Urinary bladder (tissue), 4 donors: ENCODE results near the gene DTX1. TPM values are rescaled to one million over a fixed set of nuclear protein-coding genes. Genes with fewer than 3 reads are reported as not detected.
"Not testable (repeated sequence)": the region's sequence is repeated elsewhere in the genome, so short reads cannot be mapped to it uniquely, and the experiment has no call there.

Experiments
- DNase-seq: peaks from one replicate; pipeline ENCODE4 v3.0.0-alpha.2; 2015; ENCODE audit errors: extremely low spot score
- H3K27ac ChIP-seq: one replicate; pipeline ENCODE4 v1.5.1; 2013; ENCODE audit warnings: low read depth, mild to moderate bottlenecking, moderate library complexity
- H3K36me3 ChIP-seq: one replicate; pipeline ENCODE4 v1.6.1; 2013; ENCODE audit warnings: mild to moderate bottlenecking, moderate library complexity; ENCODE audit not compliant: insufficient read depth
- H3K4me1 ChIP-seq: one replicate; pipeline ENCODE4 v1.6.1; 2013; ENCODE audit warnings: mild to moderate bottlenecking, moderate library complexity; ENCODE audit not compliant: insufficient read depth
- H3K4me3 ChIP-seq: one replicate; pipeline ENCODE4 v1.5.1; 2013; ENCODE audit warnings: low read depth, low read length
- WGBS: extraction: QIAGEN DNeasy Blood & Tissue Kit; methylation state at CpG from one replicate; pipeline ENCODE4 v1.1.7; 2013; 5-methylcytosine and 5-hydroxymethylcytosine counted together
- polyA plus RNA-seq: library from polyadenylated mRNA; stranded (reverse); fragments of 200-250 nt; gene quantifications from one replicate; pipeline ENCODE4 v1.2.3, GENCODE V29; 2013
- total RNA-seq: library from RNA; depleted of rRNA; stranded (reverse); fragments of >200 nt; gene quantifications from one replicate; pipeline ENCODE4 v1.2.3, GENCODE V29; 2014
- donor health status: healthy with polysubstance abuse.
- donor health status: healthy.

DTX1 gene
- total and polyA plus RNA-seq, 2 donors = 1.5 to 3.3 TPM

DNA sequence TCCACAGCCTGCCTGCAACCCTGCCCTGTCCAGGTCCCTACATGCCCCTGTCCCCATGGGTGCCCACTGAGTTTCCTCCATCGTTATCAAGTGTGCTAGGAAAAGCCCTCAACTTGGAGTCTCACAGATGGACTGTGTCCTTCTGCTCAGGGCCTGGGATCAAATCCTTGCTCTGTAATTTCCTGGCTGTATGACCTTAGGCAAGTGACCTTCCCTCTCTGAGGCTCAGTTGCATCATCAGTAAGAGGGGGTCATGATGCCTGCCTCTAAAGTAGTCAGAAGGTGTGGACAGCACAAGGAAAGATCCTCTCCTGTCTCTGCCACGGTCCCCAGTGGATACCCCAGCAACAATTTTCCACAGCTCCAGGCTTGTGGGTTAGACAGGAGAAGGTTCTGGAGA lies 56.9 kb downstream of the DTX1 start:
- Histone ChIP-seq H3K4me3 (no peak overlapping the region), H3K27ac (no peak overlapping the region), H3K4me1 (no peaks in the 10 kb centered on the region), H3K36me3 (no peaks in the 10 kb centered on the region)
- WGBS = 74% methylated on average over 2 of the region's 2 CpGs
- no peak for DNase-seq

DNA sequence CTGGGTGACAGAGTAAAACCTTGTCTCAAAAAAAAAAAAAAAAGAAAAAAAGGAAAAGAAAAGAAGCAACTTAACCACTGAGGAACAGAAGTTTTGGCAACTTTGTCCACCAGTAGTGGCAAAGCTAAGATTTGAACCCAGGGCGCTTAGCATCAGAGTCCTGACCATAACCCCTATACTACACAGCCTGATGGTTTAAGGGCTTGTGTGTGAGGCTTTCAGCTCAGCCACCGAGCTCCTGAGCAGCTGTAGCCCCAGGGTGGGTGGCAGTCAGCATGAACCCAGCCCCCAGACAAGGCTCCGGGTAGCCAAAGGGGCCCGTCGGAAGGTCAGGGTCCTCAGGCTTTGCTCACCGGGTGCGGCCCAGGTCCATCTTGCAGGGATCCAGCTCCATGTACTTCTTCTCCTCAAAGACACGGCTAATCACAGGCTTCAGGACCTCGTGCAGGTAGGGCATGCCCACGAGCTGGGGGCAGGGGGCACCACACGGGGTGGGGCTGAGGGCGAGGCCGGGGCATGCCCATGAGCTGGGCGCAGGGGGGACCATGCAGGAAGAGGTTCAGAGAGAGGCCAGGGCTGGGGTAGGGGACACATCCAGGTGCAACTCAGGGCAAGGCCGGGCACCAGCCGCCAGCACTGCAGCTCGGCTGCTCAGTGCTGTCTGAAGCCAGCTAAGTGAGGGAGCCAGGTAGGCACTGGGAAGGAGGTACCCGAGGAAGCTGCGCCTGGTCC lies 58.1 kb downstream of the DTX1 start:
- H3K27ac ChIP-seq = no peak overlapping the region
- no peaks in the 10 kb centered on the region for H3K4me1 ChIP-seq
- H3K4me3 ChIP-seq = no peak overlapping the region
- DNase-seq = no peak
- 84% methylated on average over 19 of the region's 19 CpGs for WGBS
- H3K36me3 ChIP-seq = no peaks in the 10 kb centered on the region

DNA sequence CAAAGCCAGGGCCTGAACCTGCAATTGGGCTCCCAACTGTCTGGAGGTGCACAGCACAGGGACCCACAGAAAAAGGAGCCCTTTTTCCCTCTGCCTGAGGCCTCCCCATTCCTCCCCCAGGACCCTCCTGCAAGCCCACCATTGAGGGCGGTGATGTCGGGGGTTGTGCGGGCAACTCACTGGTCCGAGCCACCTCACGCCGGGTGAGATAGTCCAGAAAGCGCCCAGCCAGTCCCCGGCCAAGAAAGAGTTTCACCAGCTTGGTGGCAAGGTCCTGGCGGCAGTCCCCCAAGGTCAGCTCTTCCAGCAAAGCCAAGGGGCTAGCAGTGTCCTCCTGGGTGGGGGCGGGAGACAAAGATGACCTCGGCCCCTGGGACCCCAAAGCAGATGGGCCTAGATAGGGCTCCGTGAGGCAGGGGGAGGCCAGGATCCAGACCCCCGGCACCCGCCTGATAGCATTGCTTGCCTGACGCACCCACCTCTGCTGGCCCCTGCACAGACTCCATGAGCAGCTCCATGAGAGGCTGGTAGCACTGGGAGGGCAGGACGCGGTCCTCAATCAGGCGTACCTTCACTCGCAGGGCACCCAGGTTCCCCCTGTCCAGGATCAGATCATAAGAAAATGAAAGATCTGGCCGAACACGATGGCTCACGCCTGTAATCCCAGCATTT lies 59.1 kb downstream of the DTX1 start:
- H3K4me3 ChIP-seq = no peak overlapping the region
- no peaks in the 10 kb centered on the region for H3K36me3 ChIP-seq
- 81% methylated on average over 22 of the region's 22 CpGs for WGBS
- no peaks in the 10 kb centered on the region for H3K4me1 ChIP-seq
- no peak overlapping the region for H3K27ac ChIP-seq
- no peak for DNase-seq

DNA sequence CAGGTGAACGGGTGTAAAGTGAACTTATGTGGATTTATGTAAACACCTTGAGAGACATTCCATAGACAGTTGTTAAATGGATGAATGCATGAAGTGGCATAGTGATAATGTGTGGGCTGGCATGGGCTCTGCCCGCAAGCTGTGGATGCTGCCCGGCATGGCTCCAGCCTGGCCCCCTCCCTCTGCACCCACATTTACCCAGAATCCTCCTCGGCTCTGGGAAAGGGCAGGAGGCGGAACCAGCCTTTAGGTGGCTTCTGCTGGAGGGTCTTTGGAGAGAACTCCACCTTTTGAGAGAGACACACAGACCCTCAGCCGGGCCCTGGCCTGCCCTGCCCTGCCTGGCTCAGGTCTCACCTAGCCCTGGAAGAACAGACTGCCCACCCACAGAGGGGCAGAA lies 60.3 kb downstream of the DTX1 start:
- Histone ChIP-seq H3K4me1 (no peaks in the 10 kb centered on the region), H3K27ac (no peak overlapping the region), H3K36me3 (no peaks in the 10 kb centered on the region), H3K4me3 (no peak overlapping the region)
- 60% methylated on average over 6 of the region's 6 CpGs for WGBS
- DNase-seq = no peak

DNA sequence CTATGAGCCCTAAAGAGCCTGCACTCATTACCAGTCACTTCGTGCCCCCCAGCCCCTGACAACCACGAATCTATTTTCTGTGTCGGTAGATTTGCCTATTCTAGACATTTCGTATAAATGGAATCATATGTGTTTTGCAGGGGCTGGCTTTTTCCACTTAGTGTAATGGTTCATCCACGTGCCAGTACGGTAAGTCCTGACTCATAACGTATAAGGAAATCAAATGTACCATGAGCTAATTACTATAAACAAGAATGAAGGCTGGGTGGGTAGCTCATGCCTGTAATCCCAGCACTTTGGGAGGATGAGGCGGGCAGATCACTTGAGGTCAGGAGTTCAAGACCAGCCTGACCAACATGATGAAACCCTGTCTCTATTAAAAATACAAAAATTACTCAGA lies 61.2 kb downstream of the DTX1 start:
- DNase-seq, H3K27ac ChIP-seq, H3K36me3 ChIP-seq, H3K4me1 ChIP-seq, H3K4me3 ChIP-seq: not testable (repeated sequence)
- 71% methylated on average over 8 of the region's 8 CpGs for WGBS

DNA sequence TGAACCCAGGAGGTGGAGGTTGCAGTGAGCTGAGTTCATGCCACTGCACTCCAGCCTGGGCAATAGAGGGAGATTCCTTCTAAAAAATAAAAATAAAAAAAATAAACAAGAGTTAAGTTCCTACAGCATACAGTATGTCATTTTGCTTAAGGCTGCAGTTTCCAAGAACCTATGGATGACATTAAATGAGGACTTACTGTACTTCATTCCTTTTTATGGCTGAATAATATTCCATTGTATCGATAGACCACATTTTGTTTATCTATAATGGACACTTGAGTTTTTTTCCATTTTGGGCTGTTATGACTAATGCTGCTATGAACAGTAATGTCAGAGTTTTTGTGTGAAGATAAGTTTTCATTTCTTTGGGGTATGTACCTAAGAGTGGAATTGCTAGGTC lies 61.6 kb downstream of the DTX1 start:
- DNase-seq = no peak
- Histone ChIP-seq H3K27ac (no peak overlapping the region), H3K36me3 (no peaks in the 10 kb centered on the region), H3K4me1 (no peaks in the 10 kb centered on the region), H3K4me3 (no peak overlapping the region)
- 95% methylated on average over 1 of the region's 1 CpG for WGBS

DNA sequence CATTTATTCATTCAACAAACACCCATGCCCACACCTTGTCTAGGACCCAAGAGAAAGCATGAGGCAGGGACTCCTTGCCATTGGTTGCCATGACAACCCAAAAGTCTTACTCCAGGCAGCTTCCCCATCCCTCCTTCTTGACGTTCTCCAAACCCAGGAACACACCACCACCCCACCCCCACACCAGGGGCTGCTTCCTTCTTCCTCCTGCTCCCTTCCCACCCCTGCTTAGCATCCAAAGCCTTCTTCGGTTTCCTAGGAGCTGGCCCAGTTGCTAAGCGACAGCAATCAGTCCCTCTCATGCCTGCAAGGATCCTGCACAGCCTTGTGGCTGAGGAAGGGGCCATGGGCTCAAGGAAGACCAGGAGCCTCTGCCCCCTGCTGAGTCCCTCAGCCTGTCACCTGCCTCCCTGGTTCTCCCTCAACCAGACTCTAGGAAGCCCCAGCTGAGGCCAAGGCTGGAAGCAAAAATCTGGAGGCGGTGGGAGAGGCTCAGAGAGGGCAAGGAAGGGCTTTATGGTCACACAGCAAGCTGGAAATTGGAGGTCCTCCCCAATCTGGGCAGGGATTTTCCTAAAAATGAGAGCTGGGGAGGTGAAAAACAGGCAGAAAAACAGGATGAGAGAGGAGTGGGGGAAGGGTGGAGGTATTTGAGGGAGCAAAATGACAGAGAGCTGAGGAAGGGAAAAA lies 63.6 kb downstream of the DTX1 start:
- no peak overlapping the region for H3K27ac ChIP-seq
- DNase-seq = no peak
- 32% methylated on average over 4 of the region's 4 CpGs for WGBS
- H3K36me3 ChIP-seq = no peaks in the 10 kb centered on the region
- no peak overlapping the region for H3K4me3 ChIP-seq
- no peaks in the 10 kb centered on the region for H3K4me1 ChIP-seq

DNA sequence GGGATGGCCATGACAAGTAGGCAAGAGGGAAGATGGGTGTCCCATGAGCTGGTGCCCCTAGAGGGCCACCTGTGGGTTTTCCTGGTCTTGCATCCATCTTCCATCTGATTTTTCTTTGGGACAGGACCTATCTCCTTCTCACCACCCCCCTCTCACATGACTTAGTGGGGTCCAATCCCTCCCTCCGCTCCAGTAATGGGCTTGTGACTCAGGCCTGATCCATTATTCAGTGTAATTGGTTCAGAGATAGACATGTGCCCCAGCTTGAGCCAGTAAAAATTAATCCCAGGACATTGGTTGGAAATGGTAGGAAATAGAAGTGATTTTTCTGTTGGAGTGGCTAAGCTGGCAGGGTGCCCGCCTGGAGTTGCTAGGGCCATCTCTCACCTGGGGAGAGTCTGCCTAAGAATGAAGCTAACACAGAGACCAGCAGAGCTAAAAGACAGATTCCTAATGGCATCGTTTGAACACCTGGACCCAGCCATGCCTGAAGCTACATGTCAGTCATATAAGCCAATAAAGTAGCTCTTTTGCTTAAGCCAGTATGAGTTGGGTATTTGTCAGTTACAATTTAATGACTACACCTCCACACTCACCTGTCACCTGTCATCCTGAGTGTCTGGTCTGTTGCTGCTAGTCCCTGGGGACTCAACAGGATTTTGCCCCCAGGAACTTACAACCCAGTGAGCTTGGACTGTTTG lies 64.3 kb downstream of the DTX1 start:
- WGBS = 77% methylated on average over 3 of the region's 3 CpGs
- no peak overlapping the region for H3K27ac ChIP-seq
- DNase-seq = no peak
- no peak overlapping the region for H3K4me3 ChIP-seq
- no peaks in the 10 kb centered on the region for H3K4me1 ChIP-seq
- H3K36me3 ChIP-seq = no peaks in the 10 kb centered on the region

DNA sequence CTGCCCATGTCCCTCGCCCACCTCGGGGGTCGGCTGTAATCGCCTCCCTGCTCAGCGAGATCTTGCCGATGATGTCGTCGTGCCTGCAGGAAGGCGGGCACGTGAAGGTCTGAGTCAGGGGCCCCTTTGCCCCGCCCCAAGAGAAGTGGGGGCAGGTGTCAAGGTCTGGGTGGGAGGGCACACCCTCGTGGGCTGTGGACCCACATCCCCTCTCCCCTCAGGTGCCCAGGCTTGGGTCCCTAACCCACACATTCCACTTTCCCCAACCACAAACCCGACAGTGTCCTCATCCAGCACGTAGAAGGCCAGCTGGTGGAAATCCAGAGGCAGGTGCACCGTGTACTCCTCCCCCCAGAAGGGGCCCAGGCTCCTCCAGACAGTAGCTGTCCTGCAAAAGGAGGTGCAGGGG lies 71.3 kb downstream of the DTX1 start:
- H3K4me1 ChIP-seq = no peaks in the 10 kb centered on the region
- 29% methylated on average over 15 of the region's 15 CpGs for WGBS
- no peak overlapping the region for H3K27ac ChIP-seq
- H3K4me3 ChIP-seq = no peak overlapping the region
- no peaks in the 10 kb centered on the region for H3K36me3 ChIP-seq
- DNase-seq = no peak

DNA sequence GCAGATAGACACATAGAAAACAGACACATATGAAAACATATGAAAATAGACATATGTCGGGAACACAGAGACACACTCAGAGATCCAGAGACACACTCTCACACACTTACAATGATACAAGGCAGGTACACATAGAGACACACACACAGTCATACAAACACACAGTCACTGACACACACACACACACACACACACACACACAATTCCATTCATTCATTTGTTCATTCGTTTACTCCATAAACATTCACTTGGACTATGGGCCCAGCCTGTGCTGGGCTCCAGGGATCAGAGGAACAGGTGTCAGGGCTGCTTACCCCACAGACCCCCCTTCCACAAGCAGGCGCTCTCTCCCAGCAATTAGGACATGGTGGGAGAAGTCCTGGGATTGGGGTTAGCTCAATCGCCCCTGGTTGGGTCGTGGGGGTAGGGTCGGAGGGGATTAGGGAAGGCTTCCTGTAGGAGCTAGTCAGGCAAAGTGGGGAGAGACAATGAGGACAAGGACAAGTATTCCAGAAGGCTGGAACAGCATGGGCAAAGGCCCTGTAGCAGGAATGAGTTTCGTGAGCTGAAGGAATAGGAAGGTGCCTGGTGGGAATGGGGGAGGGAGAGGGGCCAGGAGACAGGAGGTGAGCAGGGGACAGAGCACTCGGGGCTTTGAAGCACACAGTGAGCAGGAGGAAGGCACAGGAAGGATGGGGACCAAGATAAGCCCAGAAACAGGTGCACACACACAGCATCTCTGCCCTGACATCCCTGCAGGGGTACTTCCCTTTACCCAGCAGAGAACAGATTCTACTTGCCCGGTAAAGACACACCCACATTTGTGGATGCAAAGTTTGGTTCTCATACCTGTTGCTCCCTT lies 72.5 kb downstream of the DTX1 start:
- DNase-seq = no peak
- 44% methylated on average over 9 of the region's 9 CpGs for WGBS
- Histone ChIP-seq H3K27ac (no peak overlapping the region), H3K4me3 (no peak overlapping the region), H3K36me3 (no peaks in the 10 kb centered on the region), H3K4me1 (no peaks in the 10 kb centered on the region)

DNA sequence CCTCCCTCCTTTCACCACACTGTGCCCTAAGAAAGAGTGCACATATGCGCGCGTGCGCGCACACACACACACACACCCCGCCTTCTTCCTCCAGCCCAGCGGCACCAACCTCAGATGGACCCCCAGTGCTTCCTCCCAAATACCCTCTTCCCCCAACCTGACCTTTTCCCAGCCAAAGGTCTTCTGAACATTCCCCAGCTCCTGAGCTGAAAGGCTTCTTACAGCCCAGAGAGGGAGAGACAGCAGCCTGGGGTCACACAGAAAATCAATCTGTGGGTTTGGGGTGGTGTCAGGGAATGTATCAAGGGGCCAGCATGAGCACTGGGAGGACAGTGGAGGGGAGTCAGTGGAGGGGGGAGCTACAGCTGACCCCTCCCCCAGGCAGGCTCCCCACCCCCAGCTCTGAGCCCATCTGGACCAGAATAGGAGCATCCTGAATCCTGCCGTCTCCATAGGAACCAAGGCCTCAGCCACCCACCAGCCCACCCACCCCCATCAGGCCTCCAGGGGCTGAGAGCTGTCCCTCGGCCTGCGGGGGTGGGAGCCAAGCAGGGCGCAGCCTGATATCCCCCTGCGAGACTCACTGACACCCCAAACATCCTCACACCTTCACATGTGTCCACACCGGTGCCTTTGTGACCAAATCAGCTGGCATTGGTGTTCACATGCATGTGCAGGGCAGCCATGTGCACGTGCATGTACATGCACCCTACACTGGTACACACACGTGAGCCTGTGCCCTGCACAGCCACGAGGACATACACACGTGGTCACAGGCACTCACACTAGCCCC lies 73.3 kb downstream of the DTX1 start:
- WGBS = 72% methylated on average over 17 of the region's 17 CpGs
- no peaks in the 10 kb centered on the region for H3K4me1 ChIP-seq

DNA sequence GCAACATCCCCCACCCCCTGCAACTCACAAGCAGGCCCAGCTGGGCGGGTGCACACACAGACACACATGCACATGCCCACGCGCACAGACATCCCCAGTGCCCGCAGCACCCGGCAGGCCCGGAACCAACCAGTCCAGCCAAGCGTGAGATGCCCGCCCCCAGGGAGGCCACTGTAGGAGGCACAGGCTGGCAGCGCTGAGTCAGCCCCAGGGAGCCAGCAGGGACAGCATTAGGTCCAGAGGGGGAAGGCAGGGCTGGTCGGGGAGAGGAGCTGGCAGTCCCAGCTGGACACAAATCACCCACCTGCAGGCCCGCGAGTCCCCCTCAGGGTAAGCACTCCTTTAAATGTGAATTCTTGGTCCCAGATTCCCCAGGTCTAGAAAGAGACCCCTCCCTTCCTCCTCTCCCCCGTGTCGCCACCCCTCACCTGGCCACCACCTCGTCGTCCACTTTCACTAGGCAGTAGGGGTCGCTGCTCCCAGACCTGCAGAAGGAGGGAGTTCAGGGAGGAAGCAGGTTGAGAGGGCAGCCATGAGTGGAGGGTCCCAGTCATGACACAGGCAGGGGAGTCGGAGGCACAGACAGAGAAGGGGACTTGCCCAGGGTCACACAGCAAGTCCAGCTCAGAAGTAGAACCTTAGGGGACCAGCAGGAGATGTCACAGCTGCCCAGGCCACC lies 74.1 kb downstream of the DTX1 start:
- no peak overlapping the region for H3K27ac ChIP-seq
- DNase-seq = no peak
- H3K4me1 ChIP-seq = no peaks in the 10 kb centered on the region
- H3K36me3 ChIP-seq = no peaks in the 10 kb centered on the region
- no peak overlapping the region for H3K4me3 ChIP-seq
- WGBS = 47% methylated on average over 18 of the region's 18 CpGs

More for the DNA sequence above, 73.3 kb downstream of the DTX1 start:
- no peaks in the 10 kb centered on the region for H3K36me3 ChIP-seq
- no peak for DNase-seq
- no peak overlapping the region for H3K27ac ChIP-seq
- H3K4me3 ChIP-seq = no peak overlapping the region
